GM21526 (cell line): ENCODE measurements around the gene EVA1B.

Source experiments
- ATAC-seq: cut with Tn5 transposase; IDR thresholded peaks from one replicate; pipeline ENCODE4 v1.9.1; 2021; ENCODE audit warnings: moderate library complexity; ENCODE audit not compliant: unreplicated experiment, low FRiP score

EVA1B gene

GRCh38 chr1:36321119-36321951 is 2.1 kb downstream of the EVA1B start:
- ATAC-seq: no peak

GRCh38 chr1:36320767-36321118 is 2.7 kb downstream of the EVA1B start:
- no peak for ATAC-seq

DNA sequence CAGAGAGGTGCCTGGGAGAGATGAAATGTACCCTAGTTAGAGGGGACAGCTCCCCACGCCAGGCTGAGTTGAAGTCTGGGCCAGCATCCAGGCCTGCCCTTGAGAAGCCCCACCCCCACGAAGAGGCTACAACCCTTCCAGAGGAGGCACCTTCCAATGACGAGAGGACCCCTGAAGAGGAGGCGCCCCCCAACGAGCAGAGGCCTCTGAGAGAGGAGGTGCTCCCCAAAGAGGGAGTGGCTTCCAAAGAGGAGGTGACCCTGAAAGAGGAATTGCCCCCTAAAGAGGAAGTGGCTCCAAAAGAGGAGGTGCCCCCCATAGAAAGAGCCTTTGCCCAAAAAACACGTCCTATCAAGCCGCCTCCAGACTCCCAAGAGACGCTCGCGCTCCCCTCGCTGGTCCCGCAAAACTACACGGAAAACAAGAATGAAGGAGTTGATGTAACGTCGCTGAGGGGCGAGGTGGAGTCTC is 3.1 kb downstream of the EVA1B start:
- ATAC-seq: no peak

DNA sequence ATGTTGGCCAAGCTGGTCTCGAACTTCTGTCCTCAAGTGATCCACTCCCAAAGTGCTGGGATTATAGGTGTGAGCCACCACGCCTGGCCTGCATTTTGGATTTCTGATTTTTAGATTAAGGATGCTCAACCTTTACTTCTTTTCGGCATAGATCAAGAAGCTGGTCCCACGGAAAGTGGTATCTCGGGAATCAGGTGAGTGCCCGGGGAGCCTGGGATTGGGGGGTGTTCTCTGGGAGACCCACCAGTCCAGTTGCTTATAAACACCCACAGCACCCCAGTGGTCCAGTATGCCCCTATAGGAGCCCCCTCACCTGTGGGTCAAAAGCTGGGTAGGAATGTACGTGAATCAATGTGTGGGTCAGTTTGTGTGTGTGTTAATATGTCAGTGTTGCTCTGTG is 14.0 kb downstream of the EVA1B start:
- ATAC-seq: no peak

- ATAC-seq: no peak
Measured at GRCh38 chr1:36307601-36308330, 15.7 kb downstream of the EVA1B start.

DNA sequence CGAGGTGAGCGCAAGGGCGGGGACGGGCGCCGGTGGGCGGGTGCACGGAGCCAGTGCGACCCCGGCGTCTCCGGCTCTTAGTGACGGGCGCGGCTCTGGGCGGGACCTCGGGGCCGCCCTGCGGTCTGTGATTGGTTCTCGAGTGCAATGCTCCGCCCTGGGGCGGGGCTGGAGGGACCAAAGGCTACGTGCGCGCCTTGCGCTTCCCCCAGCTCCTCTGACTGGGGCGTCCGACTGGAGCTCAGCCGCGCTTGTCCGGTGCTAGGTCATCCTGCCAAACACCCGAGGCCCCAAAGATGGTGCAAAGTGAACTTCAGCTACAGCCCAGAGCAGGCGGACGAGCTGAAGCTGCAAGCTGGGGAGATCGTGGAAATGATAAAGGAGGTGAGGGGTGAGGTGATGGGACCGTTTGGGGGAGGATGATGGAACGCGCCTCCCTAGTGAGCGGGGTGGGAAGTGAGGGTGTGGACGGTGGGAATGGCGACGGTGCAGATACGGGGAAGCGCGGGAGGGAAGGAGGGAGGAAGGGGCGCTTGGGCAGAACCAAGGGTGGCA is 16.5 kb downstream of the EVA1B start:
- peak; percentile 88 for ATAC-seq

GRCh38 chr1:36306210-36306901 is 17.1 kb downstream of the EVA1B start, which contains the start of gene SH3D21:
TSS of gene SH3D21 (plus strand) at chr1:36306368. CDS start at chr1:36306421, 53 bp downstream.
- ATAC-seq: peak; percentile 33

DNA sequence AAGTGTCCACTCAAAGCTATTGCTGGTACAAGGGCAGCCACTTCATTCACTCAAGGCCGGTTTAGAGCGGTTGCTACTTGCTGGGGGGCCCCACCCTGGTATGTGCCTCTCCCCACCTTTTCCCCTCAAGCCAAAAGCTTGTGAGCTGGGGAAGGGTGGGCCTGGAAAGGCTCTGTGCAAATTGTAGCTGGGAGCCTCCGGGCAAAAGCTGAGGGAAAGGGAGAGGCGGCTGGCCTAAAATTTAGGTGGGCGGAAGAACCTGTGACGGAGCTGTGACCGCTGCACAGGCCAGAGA is 17.6 kb downstream of the EVA1B start:
- no peak for ATAC-seq

DNA sequence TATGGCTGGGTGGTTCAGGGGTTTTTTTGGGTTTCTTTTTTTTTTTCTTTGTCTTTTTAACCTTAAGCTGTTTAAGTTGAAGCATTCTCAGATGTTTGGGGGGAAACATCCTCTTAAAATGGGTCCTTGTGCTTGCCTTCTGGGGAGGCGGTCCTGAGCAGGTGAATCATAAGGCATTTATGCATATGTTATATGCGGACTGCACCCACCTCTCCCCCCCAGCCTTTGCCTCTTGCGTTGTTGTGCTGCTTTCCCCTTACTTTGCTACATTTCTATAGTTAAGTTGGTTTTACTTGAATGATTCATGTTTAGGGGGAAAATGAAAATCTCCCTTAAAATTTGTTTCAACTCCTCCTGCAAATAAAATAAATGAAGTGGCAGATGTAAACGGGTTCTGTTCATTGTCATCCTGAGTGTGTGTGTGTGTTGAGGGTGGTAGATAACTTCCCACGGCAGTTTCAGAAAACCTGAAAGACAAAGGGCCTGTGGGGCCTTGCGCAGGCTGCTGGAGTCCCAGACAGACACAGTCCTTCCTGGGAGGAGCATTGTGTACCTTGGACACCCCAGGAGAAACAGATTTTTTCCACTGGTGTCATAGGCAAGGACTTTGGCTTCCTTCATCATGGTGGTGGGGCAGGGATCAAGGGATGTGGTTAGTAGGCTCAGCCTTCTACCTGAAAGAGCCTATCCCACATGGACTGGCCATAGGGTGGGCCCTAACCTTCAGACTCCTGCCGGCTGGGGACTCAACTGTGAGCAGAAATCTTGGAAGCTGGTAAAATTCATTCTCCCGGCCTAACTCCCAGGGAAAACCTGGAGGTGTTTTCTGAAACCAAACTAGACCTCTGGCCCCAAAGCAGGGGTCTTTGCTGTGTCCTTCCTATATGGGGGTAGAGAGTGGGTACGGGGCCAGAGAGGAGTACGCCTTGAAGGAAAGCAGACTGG is 18.2 kb downstream of the EVA1B start:
- no peak for ATAC-seq

DNA sequence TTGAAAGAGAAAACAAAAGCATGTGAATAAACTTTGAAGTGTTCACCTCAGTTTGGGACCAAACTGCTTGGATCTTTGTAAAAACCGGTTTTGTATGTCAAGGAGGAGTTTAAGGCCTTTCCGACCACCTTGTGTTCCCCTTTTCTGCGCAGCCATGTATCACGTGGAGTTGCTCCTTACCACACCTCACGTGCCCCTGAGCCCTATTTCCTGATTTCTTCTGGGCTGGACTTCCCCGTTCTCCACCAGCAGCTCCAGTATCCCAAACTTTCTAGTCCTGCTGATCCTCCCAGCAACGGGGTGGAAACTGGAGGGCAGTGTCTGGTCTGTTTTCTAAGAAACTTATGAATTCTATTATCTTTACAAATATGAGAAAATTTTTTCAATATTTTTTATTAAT is 18.9 kb downstream of the EVA1B start:
- no peak for ATAC-seq

DNA sequence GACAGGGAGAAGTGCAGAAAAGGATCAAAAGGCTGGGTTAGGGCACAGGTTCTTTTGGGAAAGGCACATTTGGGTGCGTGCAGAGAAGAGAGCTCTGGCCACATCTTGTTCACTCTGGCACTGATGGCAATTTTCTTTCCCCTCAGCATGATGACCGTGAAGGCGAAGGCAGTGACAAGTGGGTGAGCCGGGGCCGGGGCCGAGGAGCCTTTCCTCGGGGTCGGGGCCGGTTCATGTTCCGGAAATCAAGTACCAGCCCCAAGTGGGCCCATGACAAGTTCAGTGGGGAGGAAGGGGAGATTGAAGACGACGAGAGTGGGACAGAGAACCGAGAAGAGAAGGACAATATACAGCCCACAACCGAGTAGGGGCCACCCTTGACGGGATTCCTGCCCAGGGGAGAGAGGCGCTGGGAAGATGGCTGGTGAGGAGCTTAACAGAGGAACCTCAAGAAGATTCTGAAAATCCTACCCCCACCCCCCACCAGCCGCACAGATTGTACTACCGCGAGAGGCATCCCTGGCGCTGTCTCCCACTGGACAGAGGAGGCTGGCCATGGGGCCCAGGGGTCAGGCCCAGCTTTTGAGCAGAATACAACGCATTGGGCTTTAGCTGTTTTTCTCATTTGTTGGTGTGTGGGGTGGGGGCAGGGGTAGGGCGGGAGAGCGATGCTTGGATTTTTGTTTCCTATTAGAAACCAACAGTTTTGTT is 19.6 kb downstream of the EVA1B start:
- no peak for ATAC-seq

GRCh38 chr1:36303244-36303643 is 20.2 kb downstream of the EVA1B start:
- ATAC-seq: no peak

- no peak for ATAC-seq
Measured at GRCh38 chr1:36301220-36301619, 22.2 kb downstream of the EVA1B start.

DNA sequence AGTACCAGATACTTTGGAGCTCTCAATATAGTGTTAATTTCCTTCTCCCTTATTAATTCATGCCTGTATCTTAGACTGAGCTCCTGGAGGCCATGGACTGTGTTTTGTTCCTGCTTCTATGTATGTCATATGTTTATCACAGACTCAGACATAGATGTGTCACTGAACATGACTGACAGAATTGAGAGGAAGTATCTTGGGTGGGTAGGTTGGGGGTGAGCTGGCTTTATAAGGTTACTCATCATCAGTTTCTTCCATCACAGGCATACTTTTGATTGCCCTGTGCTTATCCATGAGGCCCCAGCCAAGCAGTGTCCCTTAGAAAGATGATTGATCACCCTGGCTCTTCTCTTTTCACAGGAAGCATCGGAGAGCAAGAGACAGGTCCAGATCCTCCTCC is 22.9 kb downstream of the EVA1B start:
- ATAC-seq: no peak

DNA sequence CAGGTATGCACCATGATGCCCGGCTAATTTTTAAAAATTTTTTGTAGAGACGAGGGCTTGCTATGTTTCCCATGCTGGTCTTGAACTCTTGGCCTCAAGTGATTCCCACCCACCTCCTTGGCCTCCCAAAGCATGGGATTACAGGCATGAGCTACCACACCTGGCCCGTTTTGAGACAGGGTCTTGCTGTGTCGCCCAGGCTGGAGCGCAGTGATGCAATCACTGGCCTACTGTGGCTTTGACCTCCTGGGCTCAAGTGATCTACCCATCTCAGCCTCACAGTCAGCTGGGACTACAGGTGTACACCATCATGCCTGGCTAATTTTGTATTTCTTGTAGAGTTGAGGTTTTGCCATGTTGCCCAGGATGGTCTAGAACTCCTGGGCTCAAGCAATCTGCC is 24.8 kb downstream of the EVA1B start:
- ATAC-seq: no peak

DNA sequence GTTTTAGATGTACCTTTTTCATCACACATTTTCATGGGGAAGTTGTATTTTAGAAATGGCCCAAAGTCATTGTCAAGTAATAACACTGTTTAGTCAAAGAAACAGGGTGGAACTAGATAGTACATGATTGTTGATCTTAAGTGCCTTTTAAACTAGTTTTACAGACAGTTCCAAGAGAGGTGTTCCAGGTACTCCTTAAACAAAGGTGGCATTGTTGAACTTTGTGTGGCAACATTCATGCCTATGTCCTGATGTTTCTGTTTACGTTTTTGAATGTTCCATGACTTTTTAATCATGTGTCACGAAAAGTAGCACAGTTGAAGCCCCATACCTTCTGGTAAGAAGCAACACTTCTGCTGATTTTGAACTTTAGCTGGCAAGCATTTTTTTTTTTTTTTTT is 26.4 kb downstream of the EVA1B start:
- no peak for ATAC-seq

DNA sequence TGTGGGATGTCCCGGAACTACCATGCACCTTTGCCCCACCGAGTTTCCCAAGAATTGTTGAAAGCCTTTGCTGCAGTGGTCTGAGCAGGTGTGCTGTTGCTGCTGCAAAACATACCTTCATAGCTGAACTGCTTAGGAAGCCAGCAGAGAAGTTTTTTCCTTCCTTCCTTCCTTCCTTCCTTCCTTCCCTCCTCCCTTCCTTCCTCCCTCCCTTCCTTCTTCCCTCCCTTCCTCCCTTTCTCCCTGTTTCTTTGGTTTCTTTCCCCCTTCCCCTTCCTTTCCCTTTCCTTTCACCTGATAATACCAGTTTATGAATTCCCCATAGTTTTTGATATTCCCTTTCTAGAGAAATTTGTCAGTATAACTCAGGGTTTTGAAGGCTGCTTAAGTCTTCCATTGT is 28.1 kb downstream of the EVA1B start:
- ATAC-seq: no peak

GRCh38 chr1:36287595-36287994 is 35.9 kb downstream of the EVA1B start:
- no peak for ATAC-seq

- ATAC-seq: no peak
Measured at GRCh38 chr1:36286802-36287201, 36.6 kb downstream of the EVA1B start.
